ENCODE data around the gene RTL9.

RTL9 gene

DNA sequence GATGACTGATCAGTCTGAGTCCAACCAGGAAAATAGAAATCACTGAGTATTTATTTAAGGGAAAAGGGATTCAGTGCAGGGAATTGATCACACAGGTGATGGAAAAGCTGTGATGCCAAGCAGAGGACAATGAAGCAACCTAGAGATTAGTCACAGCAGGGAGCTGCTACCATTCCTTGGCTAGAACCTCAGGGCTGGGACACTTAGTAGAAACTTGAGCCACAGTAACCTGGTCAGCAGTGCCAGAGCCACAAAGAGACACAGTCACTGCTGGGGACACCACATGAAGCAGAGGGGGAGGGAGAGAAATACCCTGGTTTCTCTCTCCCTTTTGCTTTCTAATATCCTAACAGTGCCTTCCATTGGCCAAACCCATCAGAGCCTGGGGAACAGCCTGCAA is 38.7 kb downstream of the RTL9 start:
- Histone ChIP-seq H3K27ac (ENCODE audit: insufficient read depth in 1 of 2, low read depth in 1 of 2, low read length in 2 of 2, poor library complexity in 1 of 2, severe bottlenecking in 2 of 2) (no peak overlapping the region), H3K9me3 (ENCODE audit: control extremely low read depth in 1 of 5, control insufficient read depth in 4 of 5, insufficient read depth in 2 of 5, low read depth in 1 of 5, low read length in 4 of 5) (no peaks in the 10 kb centered on the region), H3K4me1 (ENCODE audit: control extremely low read depth in 1 of 4, control insufficient read depth in 4 of 4, insufficient read depth in 4 of 4, low read length in 3 of 4) (no peaks in the 10 kb centered on the region), H3K36me3 (ENCODE audit: control insufficient read depth in 4 of 4, insufficient read depth in 4 of 4, low read length in 3 of 4) (no peaks in the 10 kb centered on the region), H3K4me3 (ENCODE audit: control insufficient read depth in 1 of 7, extremely low read depth in 1 of 7, insufficient read depth in 4 of 7, low read depth in 2 of 7, low read length in 6 of 7) (no peak overlapping the region), H3K27me3 (replicated peaks in 2 of 5; ENCODE audit: control insufficient read depth in 4 of 5, insufficient read depth in 5 of 5, low read length in 4 of 5) (peaks cover 0 to 12% (median 0%) of the 10 kb centered on the region in 5 experiments)
- POLR2A ChIA-PET: no interaction called here
- CTCF ChIA-PET: interaction anchor here (0.9 to 1.1 kb wide), 2 partner anchors 237 to 432 kb away, joined by 3 read pairs; no protein-coding TSS in a partner anchor
- no peak for DNase-seq

DNA sequence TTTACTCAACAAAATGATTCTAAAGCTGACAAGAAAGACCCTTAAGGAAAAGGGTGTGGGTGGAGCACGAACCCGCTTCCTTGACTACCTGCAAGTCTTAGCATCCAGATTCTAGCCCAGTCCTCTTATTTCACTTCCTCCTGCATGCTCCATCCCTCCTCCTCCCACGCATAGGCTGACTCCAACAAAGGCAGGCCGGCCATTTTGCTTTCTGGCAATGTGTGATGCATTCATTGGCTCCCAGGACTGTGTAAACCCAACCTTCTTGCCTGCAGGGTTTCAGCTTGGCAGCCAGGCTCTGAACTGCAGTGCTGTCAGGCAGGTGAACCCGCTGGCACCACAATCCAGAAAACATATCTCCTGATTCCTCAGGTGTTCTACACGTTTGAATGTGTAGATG is 39.3 kb downstream of the RTL9 start:
- CTCF ChIA-PET: interaction anchor here (1.1 kb wide), 1 partner anchor 431 kb away, joined by 3 read pairs; no protein-coding TSS in a partner anchor
- 78% methylated on average over 4 of the region's 6 CpGs for WGBS (ENCODE audit: insufficient coverage)
- Histone ChIP-seq H3K27ac (ENCODE audit: insufficient read depth in 1 of 2, low read depth in 1 of 2, low read length in 2 of 2, poor library complexity in 1 of 2, severe bottlenecking in 2 of 2) (no peak overlapping the region), H3K9me3 (ENCODE audit: control extremely low read depth in 1 of 5, control insufficient read depth in 4 of 5, insufficient read depth in 2 of 5, low read depth in 1 of 5, low read length in 4 of 5) (no peaks in the 10 kb centered on the region), H3K27me3 (replicated peaks in 2 of 5; ENCODE audit: control insufficient read depth in 4 of 5, insufficient read depth in 5 of 5, low read length in 4 of 5) (peaks cover 0 to 12% (median 0%) of the 10 kb centered on the region in 5 experiments), H3K4me1 (ENCODE audit: control extremely low read depth in 1 of 4, control insufficient read depth in 4 of 4, insufficient read depth in 4 of 4, low read length in 3 of 4) (no peaks in the 10 kb centered on the region), H3K4me3 (ENCODE audit: control insufficient read depth in 1 of 7, extremely low read depth in 1 of 7, insufficient read depth in 4 of 7, low read depth in 2 of 7, low read length in 6 of 7) (no peak overlapping the region), H3K36me3 (ENCODE audit: control insufficient read depth in 4 of 4, insufficient read depth in 4 of 4, low read length in 3 of 4) (no peaks in the 10 kb centered on the region)
- DNase-seq: no peak
- POLR2A ChIA-PET: no interaction called here

DNA sequence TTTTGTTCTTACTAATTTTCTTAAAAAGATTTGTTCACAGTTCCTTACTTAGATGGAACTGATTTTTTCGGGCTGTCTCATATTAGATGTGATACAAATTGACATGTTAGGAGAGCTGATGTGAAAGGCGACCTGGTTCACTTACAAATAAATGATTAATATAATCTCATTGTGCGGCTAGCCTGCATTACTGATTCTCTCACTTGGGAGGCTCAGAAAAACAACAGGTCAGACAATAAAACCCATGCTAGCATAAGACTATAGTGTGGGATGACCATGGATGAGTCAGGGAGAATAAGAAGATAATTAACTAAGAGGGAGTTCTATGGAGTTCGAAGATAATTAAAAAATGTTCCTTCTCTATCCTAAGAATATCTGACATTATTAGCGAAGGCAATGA is 40.8 kb downstream of the RTL9 start:
- DNase-seq: no peak
- H3K4me3 ChIP-seq (ENCODE audit: control insufficient read depth in 1 of 7, extremely low read depth in 1 of 7, insufficient read depth in 4 of 7, low read depth in 2 of 7, low read length in 6 of 7): no peak overlapping the region
- no peaks in the 10 kb centered on the region for H3K4me1 ChIP-seq (ENCODE audit: control extremely low read depth in 1 of 4, control insufficient read depth in 4 of 4, insufficient read depth in 4 of 4, low read length in 3 of 4)
- CTCF ChIA-PET: no interaction called here
- no peaks in the 10 kb centered on the region for H3K36me3 ChIP-seq (ENCODE audit: control insufficient read depth in 4 of 4, insufficient read depth in 4 of 4, low read length in 3 of 4)
- WGBS (ENCODE audit: insufficient coverage): 100% methylated on average over 1 of the region's 5 CpGs
- peaks cover 0 to 12% (median 0%) of the 10 kb centered on the region in 5 experiments for H3K27me3 ChIP-seq (replicated peaks in 2 of 5; ENCODE audit: control insufficient read depth in 4 of 5, insufficient read depth in 5 of 5, low read length in 4 of 5)
- no peaks in the 10 kb centered on the region for H3K9me3 ChIP-seq (ENCODE audit: control extremely low read depth in 1 of 5, control insufficient read depth in 4 of 5, insufficient read depth in 2 of 5, low read depth in 1 of 5, low read length in 4 of 5)
- no peak overlapping the region for H3K27ac ChIP-seq (ENCODE audit: insufficient read depth in 1 of 2, low read depth in 1 of 2, low read length in 2 of 2, poor library complexity in 1 of 2, severe bottlenecking in 2 of 2)
- POLR2A ChIA-PET: no interaction called here

GRCh38 chrX:110399966-110400365 is 41.3 kb downstream of the RTL9 start:
- H3K36me3 ChIP-seq (ENCODE audit: control insufficient read depth in 4 of 4, insufficient read depth in 4 of 4, low read length in 3 of 4): no peaks in the 10 kb centered on the region
- ChIA-PET CTCF (no interaction called here), POLR2A (no interaction called here)
- WGBS (ENCODE audit: insufficient coverage): no CpG with 5 or more reads among the region's 3 CpGs
- no peaks in the 10 kb centered on the region for H3K9me3 ChIP-seq (ENCODE audit: control extremely low read depth in 1 of 5, control insufficient read depth in 4 of 5, insufficient read depth in 2 of 5, low read depth in 1 of 5, low read length in 4 of 5)
- DNase-seq: no peak
- H3K27ac ChIP-seq (ENCODE audit: insufficient read depth in 1 of 2, low read depth in 1 of 2, low read length in 2 of 2, poor library complexity in 1 of 2, severe bottlenecking in 2 of 2): no peak overlapping the region
- no peaks in the 10 kb centered on the region for H3K4me1 ChIP-seq (ENCODE audit: control extremely low read depth in 1 of 4, control insufficient read depth in 4 of 4, insufficient read depth in 4 of 4, low read length in 3 of 4)
- peaks cover 0 to 12% (median 0%) of the 10 kb centered on the region in 5 experiments for H3K27me3 ChIP-seq (replicated peaks in 2 of 5; ENCODE audit: control insufficient read depth in 4 of 5, insufficient read depth in 5 of 5, low read length in 4 of 5)
- no peak overlapping the region for H3K4me3 ChIP-seq (ENCODE audit: control insufficient read depth in 1 of 7, extremely low read depth in 1 of 7, insufficient read depth in 4 of 7, low read depth in 2 of 7, low read length in 6 of 7)

DNA sequence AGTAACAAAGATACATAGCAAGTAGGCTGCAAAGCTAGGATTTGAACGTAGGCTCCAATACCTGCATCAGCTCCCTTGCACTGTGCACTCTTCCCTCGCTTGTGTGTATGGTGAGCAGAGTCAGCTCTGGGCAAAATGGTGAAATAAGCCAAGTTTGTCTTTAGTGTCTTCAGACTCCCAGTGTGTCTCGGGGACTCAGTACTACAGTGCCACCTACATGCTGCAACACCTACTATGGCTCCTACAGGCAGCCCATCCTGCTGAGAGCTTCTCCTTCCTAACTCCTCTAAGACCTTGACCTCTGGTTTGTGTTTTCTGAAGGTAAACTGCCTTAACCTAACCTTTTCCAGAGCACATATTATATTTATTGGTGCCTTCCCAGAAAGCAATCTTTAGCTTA is 42.5 kb downstream of the RTL9 start:
- ChIA-PET CTCF (interaction anchor here (0.8 to 1.5 kb wide), 3 partner anchors 12 to 240 kb away, joined by 3 to 7 read pairs (median 3); partner anchors contain the start of gene AMMECR1), POLR2A (no interaction called here)
- Histone ChIP-seq H3K9me3 (ENCODE audit: control extremely low read depth in 1 of 5, control insufficient read depth in 4 of 5, insufficient read depth in 2 of 5, low read depth in 1 of 5, low read length in 4 of 5) (no peaks in the 10 kb centered on the region), H3K27me3 (replicated peaks in 2 of 5; ENCODE audit: control insufficient read depth in 4 of 5, insufficient read depth in 5 of 5, low read length in 4 of 5) (peaks cover 0 to 12% (median 0%) of the 10 kb centered on the region in 5 experiments), H3K4me1 (ENCODE audit: control extremely low read depth in 1 of 4, control insufficient read depth in 4 of 4, insufficient read depth in 4 of 4, low read length in 3 of 4) (no peaks in the 10 kb centered on the region), H3K36me3 (ENCODE audit: control insufficient read depth in 4 of 4, insufficient read depth in 4 of 4, low read length in 3 of 4) (no peaks in the 10 kb centered on the region), H3K27ac (ENCODE audit: insufficient read depth in 1 of 2, low read depth in 1 of 2, low read length in 2 of 2, poor library complexity in 1 of 2, severe bottlenecking in 2 of 2) (no peak overlapping the region), H3K4me3 (ENCODE audit: control insufficient read depth in 1 of 7, extremely low read depth in 1 of 7, insufficient read depth in 4 of 7, low read depth in 2 of 7, low read length in 6 of 7) (no peak overlapping the region)
- DNase-seq: no peak
- 81% methylated on average over 3 of the region's 3 CpGs for WGBS (ENCODE audit: insufficient coverage)

GRCh38 chrX:110402091-110402849 is 43.6 kb downstream of the RTL9 start:
- Histone ChIP-seq H3K36me3 (ENCODE audit: control insufficient read depth in 4 of 4, insufficient read depth in 4 of 4, low read length in 3 of 4) (no peaks in the 10 kb centered on the region), H3K4me1 (ENCODE audit: control extremely low read depth in 1 of 4, control insufficient read depth in 4 of 4, insufficient read depth in 4 of 4, low read length in 3 of 4) (no peaks in the 10 kb centered on the region), H3K4me3 (ENCODE audit: control insufficient read depth in 1 of 7, extremely low read depth in 1 of 7, insufficient read depth in 4 of 7, low read depth in 2 of 7, low read length in 6 of 7) (no peak overlapping the region), H3K27me3 (replicated peaks in 2 of 5; ENCODE audit: control insufficient read depth in 4 of 5, insufficient read depth in 5 of 5, low read length in 4 of 5) (peaks cover 0 to 7% (median 0%) of the 10 kb centered on the region in 5 experiments), H3K9me3 (ENCODE audit: control extremely low read depth in 1 of 5, control insufficient read depth in 4 of 5, insufficient read depth in 2 of 5, low read depth in 1 of 5, low read length in 4 of 5) (no peaks in the 10 kb centered on the region), H3K27ac (ENCODE audit: insufficient read depth in 1 of 2, low read depth in 1 of 2, low read length in 2 of 2, poor library complexity in 1 of 2, severe bottlenecking in 2 of 2) (no peak overlapping the region)
- no peak for DNase-seq
- 77% methylated on average over 5 of the region's 7 CpGs for WGBS (ENCODE audit: insufficient coverage)
- CTCF ChIA-PET: interaction anchor here (1.5 to 20.4 kb wide), 2 partner anchors 15 to 241 kb away, joined by 3 to 366 read pairs; no protein-coding TSS in a partner anchor
- POLR2A ChIA-PET: no interaction called here

DNA sequence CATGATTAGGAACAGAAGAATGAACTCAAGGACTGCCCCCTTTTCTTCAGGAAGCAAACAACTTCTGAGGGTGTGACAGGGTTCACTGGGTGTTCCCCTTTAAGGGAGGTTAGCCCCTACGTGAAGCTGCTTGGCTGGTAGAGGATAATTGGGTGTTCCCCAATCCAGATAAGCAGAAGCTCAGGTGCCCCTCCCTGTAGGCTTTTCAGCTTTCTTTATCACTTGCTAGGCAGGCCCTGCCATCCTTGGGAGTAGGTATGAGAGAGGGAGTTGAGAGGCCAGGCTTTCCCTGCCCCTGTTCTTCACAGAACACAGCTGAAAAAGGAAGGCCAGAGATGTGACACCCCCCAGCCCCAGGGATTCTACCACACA is 44.2 kb downstream of the RTL9 start:
- CTCF ChIA-PET: interaction anchor here (1.5 to 20.4 kb wide), 2 partner anchors 15 to 241 kb away, joined by 3 to 366 read pairs; no protein-coding TSS in a partner anchor
- Histone ChIP-seq H3K4me1 (ENCODE audit: control extremely low read depth in 1 of 4, control insufficient read depth in 4 of 4, insufficient read depth in 4 of 4, low read length in 3 of 4) (no peaks in the 10 kb centered on the region), H3K27ac (ENCODE audit: insufficient read depth in 1 of 2, low read depth in 1 of 2, low read length in 2 of 2, poor library complexity in 1 of 2, severe bottlenecking in 2 of 2) (no peak overlapping the region), H3K4me3 (ENCODE audit: control insufficient read depth in 1 of 7, extremely low read depth in 1 of 7, insufficient read depth in 4 of 7, low read depth in 2 of 7, low read length in 6 of 7) (no peak overlapping the region), H3K27me3 (replicated peaks in 2 of 5; ENCODE audit: control insufficient read depth in 4 of 5, insufficient read depth in 5 of 5, low read length in 4 of 5) (peaks cover 0 to 4% (median 0%) of the 10 kb centered on the region in 5 experiments), H3K36me3 (ENCODE audit: control insufficient read depth in 4 of 4, insufficient read depth in 4 of 4, low read length in 3 of 4) (no peaks in the 10 kb centered on the region), H3K9me3 (ENCODE audit: control extremely low read depth in 1 of 5, control insufficient read depth in 4 of 5, insufficient read depth in 2 of 5, low read depth in 1 of 5, low read length in 4 of 5) (no peaks in the 10 kb centered on the region)
- POLR2A ChIA-PET: no interaction called here
- DNase-seq: peak in 2 of 3 donors; percentile 19 to 46
- WGBS (ENCODE audit: insufficient coverage): no CpG with 5 or more reads among the region's 1 CpG

Measured in common myeloid progenitor, CD34-positive (primary cell).